ENCODE results near the gene SYNM. TPM values are rescaled to one million over a fixed set of nuclear protein-coding genes. Genes with fewer than 3 reads are reported as not detected.
A peak's percentile ranks its signal among the peaks of the same experiment; 100 is the strongest.

Gene SYNM
- total and polyA plus RNA-seq, 2 experiments from 2014 or later = 9.7 to 13.8 TPM

DNA sequence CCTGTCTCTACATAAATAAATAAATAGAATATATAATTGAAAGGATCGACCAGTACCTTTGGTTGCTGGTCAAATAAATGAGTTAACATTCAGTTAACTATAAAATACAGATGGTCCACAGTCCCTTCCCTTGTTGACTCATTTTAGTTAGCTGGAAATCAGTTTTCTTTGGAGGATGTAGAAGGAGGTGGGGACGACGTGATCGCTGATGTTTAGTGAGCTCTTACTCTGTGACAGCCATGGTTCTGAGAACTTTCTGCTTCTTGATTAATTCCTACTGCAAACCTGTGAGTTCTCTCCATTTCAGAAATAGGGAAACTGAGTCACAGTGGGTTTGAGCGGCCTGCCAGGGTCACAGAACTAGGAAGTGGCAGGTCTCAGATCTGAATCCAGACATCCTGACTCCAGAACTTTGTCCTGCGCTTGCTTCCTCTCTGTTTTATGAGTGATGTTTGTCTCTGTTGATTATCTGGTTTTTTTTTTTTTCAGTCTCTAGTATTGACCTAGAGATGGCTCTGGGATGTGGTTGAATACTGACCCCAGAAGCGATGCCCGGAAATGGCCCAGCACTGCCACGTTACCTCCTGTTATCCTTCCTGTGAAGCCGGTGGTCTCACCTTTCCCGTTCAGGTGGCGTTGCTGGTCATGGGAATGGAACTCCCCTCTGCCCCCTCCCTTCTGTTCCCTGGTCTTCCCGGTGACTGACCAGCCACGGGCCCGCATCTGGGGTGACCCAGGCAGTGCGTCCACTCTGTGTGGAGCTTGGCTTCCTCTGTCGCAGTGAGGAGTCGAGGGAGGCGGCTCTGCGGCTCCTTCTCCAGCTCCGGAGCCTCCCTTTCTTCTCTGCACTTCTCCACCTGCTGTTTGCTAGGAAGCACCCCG, 18.2 kb downstream of the SYNM start:
- WGBS (ENCODE audit: low lambda C conversion rate, missing lambda C conversion rate) = 61% methylated on average over 21 of the region's 22 CpGs
- Histone ChIP-seq H2AFZ (no peak overlapping the region), H3K4me2 (peak overlapping the region; percentile 40)

GRCh38 chr15:99123713-99124451, 19.0 kb downstream of the SYNM start:
- H3K9me3 ChIP-seq (ENCODE audit: low read depth) = no peaks in the 10 kb centered on the region
- no peak overlapping the region for H2AFZ ChIP-seq
- TF ChIP-seq CTCF (IDR thresholded peaks at IDR 0.05; ENCODE audit: poor library complexity) = no peak
- TF ChIP-seq EZH2 (IDR thresholded peaks at IDR 0.05; ENCODE audit: borderline replicate concordance) = no peak
- TF ChIP-seq EZH2phosphoT487 (IDR thresholded peaks at IDR 0.05; ENCODE audit: low read depth, severe bottlenecking, unreplicated experiment) = no peak
- H3K27me3 ChIP-seq = no peaks in the 10 kb centered on the region
- H3K36me3 ChIP-seq (replicated peaks; ENCODE audit: insufficient read depth, low read depth) = no peaks in the 10 kb centered on the region
- no peaks in the 10 kb centered on the region for H4K20me1 ChIP-seq (ENCODE audit: insufficient read depth, poor library complexity, severe bottlenecking)
- 27% methylated on average over 20 of the region's 20 CpGs for WGBS (ENCODE audit: low lambda C conversion rate, missing lambda C conversion rate)
- peak overlapping the region; percentile 88 for H3K27ac ChIP-seq
- peaks cover 34% of the 10 kb centered on the region for H3K4me1 ChIP-seq (ENCODE audit: insufficient read depth)
- H3K4me3 ChIP-seq = no peak overlapping the region
- H3K9me2 ChIP-seq (replicated peaks; ENCODE audit: insufficient read depth) = no peaks in the 10 kb centered on the region
- DNase-seq (ENCODE audit: low spot score) = peak; percentile 92
- H3K79me2 ChIP-seq = no peaks in the 10 kb centered on the region
- peak overlapping the region; percentile 40 for H3K4me2 ChIP-seq

More for the DNA sequence above, 18.2 kb downstream of the SYNM start:
- Histone ChIP-seq H3K9me2 (replicated peaks; ENCODE audit: insufficient read depth) (no peaks in the 10 kb centered on the region), H3K4me3 (no peak overlapping the region), H3K9me3 (ENCODE audit: low read depth) (no peaks in the 10 kb centered on the region), H3K79me2 (no peaks in the 10 kb centered on the region), H3K27ac (peak overlapping the region; percentile 88), H4K20me1 (ENCODE audit: insufficient read depth, poor library complexity, severe bottlenecking) (no peaks in the 10 kb centered on the region), H3K27me3 (no peaks in the 10 kb centered on the region), H3K4me1 (ENCODE audit: insufficient read depth) (peaks cover 34% of the 10 kb centered on the region), H3K36me3 (replicated peaks; ENCODE audit: insufficient read depth, low read depth) (no peaks in the 10 kb centered on the region)
- DNase-seq (ENCODE audit: low spot score) = no peak
- TF ChIP-seq EZH2 (IDR thresholded peaks at IDR 0.05; ENCODE audit: borderline replicate concordance) (no peak), CTCF (IDR thresholded peaks at IDR 0.05; ENCODE audit: poor library complexity) (no peak), EZH2phosphoT487 (IDR thresholded peaks at IDR 0.05; ENCODE audit: low read depth, severe bottlenecking, unreplicated experiment) (no peak)

GRCh38 chr15:99124641-99125040, 19.8 kb downstream of the SYNM start:
- TF ChIP-seq EZH2phosphoT487 (IDR thresholded peaks at IDR 0.05; ENCODE audit: low read depth, severe bottlenecking, unreplicated experiment) (no peak), CTCF (IDR thresholded peaks at IDR 0.05; ENCODE audit: poor library complexity) (no peak), EZH2 (IDR thresholded peaks at IDR 0.05; ENCODE audit: borderline replicate concordance) (no peak)
- WGBS (ENCODE audit: low lambda C conversion rate, missing lambda C conversion rate) = 90% methylated on average over 8 of the region's 8 CpGs
- Histone ChIP-seq H3K79me2 (no peaks in the 10 kb centered on the region), H3K9me2 (replicated peaks; ENCODE audit: insufficient read depth) (no peaks in the 10 kb centered on the region), H3K4me3 (no peak overlapping the region), H3K27ac (peak overlapping the region; percentile 88), H3K36me3 (replicated peaks; ENCODE audit: insufficient read depth, low read depth) (no peaks in the 10 kb centered on the region), H3K4me1 (ENCODE audit: insufficient read depth) (peaks cover 34% of the 10 kb centered on the region), H3K4me2 (peak overlapping the region; percentile 40), H3K27me3 (no peaks in the 10 kb centered on the region), H3K9me3 (ENCODE audit: low read depth) (no peaks in the 10 kb centered on the region), H4K20me1 (ENCODE audit: insufficient read depth, poor library complexity, severe bottlenecking) (no peaks in the 10 kb centered on the region), H2AFZ (no peak overlapping the region)
- no peak for DNase-seq (ENCODE audit: low spot score)

All from hepatocyte (in vitro differentiated cells).